A549 (cell line): ENCODE results near the gene TTC5. TPM values are rescaled to one million over a fixed set of nuclear protein-coding genes. Genes with fewer than 3 reads are reported as not detected.

ENCODE experiments used
- ATAC-seq, 2 experiments: fragments of 200-7000 bp in 1 of 2; fragments of >200 bp in 1 of 2; cut with Nextera tagmentation in 1 of 2; cut with Tn5 transposase in 1 of 2; 3 replicates each; pipeline versions ENCODE4 v1.8.0 to v1.9.1; 2018 to 2020; ENCODE audit warnings: mild to moderate bottlenecking in 1 of 2, moderate library complexity in 1 of 2
- CTCF ChIA-PET: fragments of 300-600 bp; sonication (Branson Sonifier 250); formaldehyde crosslinking; extraction: SDS; loops from one replicate; lab custom pipeline; 2021; ENCODE audit warnings: antibody characterized with exemption, inconsistent platforms; lab: Yijun Ruan, JAX
- POLR2A ChIA-PET: fragments of 350-600 bp; formaldehyde crosslinking; extraction: SDS; loops from one replicate; lab custom pipeline; 2021; ENCODE audit warnings: antibody characterized with exemption, inconsistent platforms; lab: Yijun Ruan, JAX
- DNase-seq, 2 experiments: peaks; one replicate each; pipeline versions ENCODE4 v3.0.0 to v3.0.0-alpha.2; 2011 to 2016; ENCODE audit warnings: low read depth in 1 of 2, low spot score in 1 of 2
- FAIRE-seq: peaks from 2 replicates; lab custom pipeline; 2011; peaks lifted over from hg19 to GRCh38; lab: Jason Lieb, UNC
- H3K27ac ChIP-seq, 2 experiments: fragments of >200 bp; sonication (Bioruptor Twin); formaldehyde crosslinking; 3 replicates each; pipeline ENCODE4 v1.5.1; 2016 to 2017
- H3K4me1 ChIP-seq: fragments of >200 bp; sonication (Bioruptor Twin); formaldehyde crosslinking; 3 replicates; pipeline ENCODE4 v1.6.1; 2016
- H3K4me2 ChIP-seq: fragments of >200 bp; sonication (Bioruptor Twin); formaldehyde crosslinking; 3 replicates; pipeline ENCODE4 v1.6.1; 2016
- H3K4me3 ChIP-seq: fragments of >200 bp; sonication (Bioruptor Twin); formaldehyde crosslinking; 3 replicates; pipeline ENCODE4 v1.5.1; 2016
- H3K9me3 ChIP-seq: fragments of >200 bp; sonication (Bioruptor Twin); formaldehyde crosslinking; 3 replicates; pipeline ENCODE4 v1.6.1; 2016
- BCL3 ChIP-seq: fragments of >200 bp; sonication (Bioruptor Twin); formaldehyde crosslinking; IDR thresholded peaks from 3 replicates; pipeline ENCODE4 v1.6.1; 2016
- CEBPB ChIP-seq, 2 experiments: fragments of >200 bp in 1 of 2; sonication (Bioruptor Twin) in 1 of 2; formaldehyde crosslinking in 1 of 2; IDR thresholded peaks; 2 replicates each; pipeline ENCODE4 v1.6.1; 2012 to 2016
- CTCF ChIP-seq: fragments of >200 bp; sonication (Bioruptor Twin); formaldehyde crosslinking; IDR thresholded peaks from 3 replicates; pipeline ENCODE4 v1.5.1; 2016
- E2F6 ChIP-seq: IDR thresholded peaks from 2 replicates; pipeline ENCODE4 v1.6.1; 2012; ENCODE audit warnings: low read depth, borderline replicate concordance
- ELK1 ChIP-seq: fragments of 150-350 bp; IDR thresholded peaks from 2 replicates; pipeline ENCODE4 v1.6.1; 2014; ENCODE audit warnings: low read depth, mild to moderate bottlenecking, low read length
- EP300 ChIP-seq, 2 experiments: fragments of >200 bp; sonication (Bioruptor Twin); formaldehyde crosslinking; IDR thresholded peaks; 2 replicates in 1 of 2; 3 replicates in 1 of 2; pipeline ENCODE4 v1.6.1; 2016 to 2017
- FOSL2 ChIP-seq, 2 experiments: fragments of 450-650 bp in 1 of 2; fragments of >200 bp in 1 of 2; sonication (Bioruptor Twin) in 1 of 2; formaldehyde crosslinking; IDR thresholded peaks; 2 replicates each; pipeline versions ENCODE4 v1.5.0 to v1.6.1; 2016 to 2020; ENCODE audit warnings: mild to moderate bottlenecking in 1 of 2, moderate library complexity in 1 of 2
- HES2 ChIP-seq: fragments of >200 bp; sonication (Bioruptor Twin); formaldehyde crosslinking; IDR thresholded peaks from 2 replicates; pipeline ENCODE4 v1.6.1; 2016
- HMGXB4 ChIP-seq: fragments of 250-450 bp; sonication (Bioruptor Pico); IDR thresholded peaks from 2 replicates; pipeline ENCODE4 v1.5.0; 2021; ENCODE audit warnings: mild to moderate bottlenecking, moderate library complexity, borderline replicate concordance
- HOXB5 ChIP-seq: fragments of 250-450 bp; sonication (Bioruptor Pico); IDR thresholded peaks from 2 replicates; pipeline ENCODE4 v1.5.0; 2020; ENCODE audit warnings: mild to moderate bottlenecking, moderate library complexity
- JUN ChIP-seq, 2 experiments: fragments of >200 bp; sonication (Bioruptor Twin); formaldehyde crosslinking; IDR thresholded peaks; 2 replicates in 1 of 2; 3 replicates in 1 of 2; pipeline ENCODE4 v1.6.1; 2016 to 2017
- KDM1A ChIP-seq: fragments of 200-600 bp; sonication (generic); IDR thresholded peaks from 2 replicates; pipeline ENCODE4 v1.6.1; 2016; ENCODE audit warnings: low read depth, mild to moderate bottlenecking
- KDM5A ChIP-seq: fragments of 200-600 bp; sonication (generic); IDR thresholded peaks from 2 replicates; pipeline ENCODE4 v1.6.1; 2016; ENCODE audit warnings: antibody characterized with exemption, mild to moderate bottlenecking
- MAFK ChIP-seq: fragments of 450-650 bp; IDR thresholded peaks from 2 replicates; pipeline ENCODE4 v1.6.1; 2014; ENCODE audit not compliant: partially characterized antibody
- MAX ChIP-seq: IDR thresholded peaks from 2 replicates; pipeline ENCODE4 v1.6.1; 2012
- NR3C1 ChIP-seq: fragments of >200 bp; sonication (Bioruptor Twin); formaldehyde crosslinking; IDR thresholded peaks from 3 replicates; pipeline ENCODE4 v1.6.1; 2017
- PBX3 ChIP-seq: IDR thresholded peaks from 2 replicates; pipeline ENCODE4 v1.6.1; 2012
- PHF8 ChIP-seq: fragments of 200-600 bp; sonication (generic); IDR thresholded peaks from 2 replicates; pipeline ENCODE4 v1.6.1; 2016; ENCODE audit warnings: low read depth, mild to moderate bottlenecking, antibody characterized with exemption, moderate library complexity, borderline replicate concordance
- POLR2A ChIP-seq: IDR thresholded peaks from 2 replicates; pipeline ENCODE4 v1.6.1; 2012; ENCODE audit warnings: mild to moderate bottlenecking, low read length
- RAD21 ChIP-seq, 2 experiments: fragments of >200 bp in 1 of 2; sonication (Bioruptor Twin) in 1 of 2; formaldehyde crosslinking in 1 of 2; IDR thresholded peaks in 1 of 2; conservative IDR thresholded peaks in 1 of 2; 2 replicates in 1 of 2; 3 replicates in 1 of 2; pipeline ENCODE4 v1.6.1; 2012 to 2018; ENCODE audit warnings: inconsistent platforms in 1 of 2
- RARB ChIP-seq: fragments of 250-450 bp; sonication (Bioruptor Pico); IDR thresholded peaks from 2 replicates; pipeline ENCODE4 v1.8.0; 2021; ENCODE audit warnings: mild to moderate bottlenecking, moderate library complexity
- RNF2 ChIP-seq: fragments of 200-600 bp; sonication (generic); IDR thresholded peaks from 2 replicates; pipeline ENCODE4 v1.6.1; 2016; ENCODE audit warnings: low read depth, mild to moderate bottlenecking, antibody characterized with exemption, moderate library complexity, borderline replicate concordance
- SMC3 ChIP-seq: fragments of >200 bp; sonication (Bioruptor Twin); formaldehyde crosslinking; IDR thresholded peaks from 3 replicates; pipeline ENCODE4 v1.6.1; 2018; ENCODE audit warnings: inconsistent platforms
- TFCP2L1 ChIP-seq: fragments of 250-450 bp; sonication (Bioruptor Pico); IDR thresholded peaks from 2 replicates; pipeline ENCODE4 v1.5.0; 2021; ENCODE audit warnings: mild to moderate bottlenecking
- ZNF302 ChIP-seq: fragments of 250-450 bp; sonication (Bioruptor Pico); IDR thresholded peaks from 2 replicates; pipeline ENCODE4 v1.9.0; 2021; ENCODE audit warnings: inconsistent platforms, mild to moderate bottlenecking, moderate library complexity
- ZSCAN20 ChIP-seq: fragments of 250-450 bp; sonication (Bioruptor Pico); IDR thresholded peaks from 2 replicates; pipeline ENCODE4 v1.8.0; 2022; ENCODE audit warnings: mild to moderate bottlenecking, moderate library complexity
- WGBS: methylation state at CpG from one replicate; pipeline ENCODE4 v1.1.6; 2017; ENCODE audit errors: missing lambda C conversion rate; 5-methylcytosine and 5-hydroxymethylcytosine counted together
- polyA minus RNA-seq: library from RNA; depleted of rRNA, polyadenylated mRNA; stranded (reverse); fragments of >200 nt; gene quantifications from 2 replicates; pipeline ENCODE4 v1.2.3, GENCODE V29; 2011; rRNA and poly(A)+ RNA removed
- polyA plus RNA-seq, 4 experiments: library from polyadenylated mRNA; depleted of rRNA in 3 of 4; stranded (reverse); fragments of >200 nt; fragmentation: RNase III in 1 of 4; extraction: RNeasy Plus Mini Kit Qiagen cat#74134 plus additional on column Dnase treatment in 1 of 4; gene quantifications; 2 replicates in 3 of 4; 3 replicates in 1 of 4; pipeline ENCODE4 v1.2.3, GENCODE V29; 2011 to 2017

Gene TTC5
- polyA plus RNA-seq (2011; rRNA removed) (21.9 and 31.2 TPM in 2 replicates), polyA plus RNA-seq (2017; fragmentation: RNase III; extraction: RNeasy Plus Mini Kit Qiagen cat#74134 plus additional on column Dnase treatment) (25.1 to 30.2 TPM (median 30.1 TPM) in 3 replicates), polyA minus RNA-seq (31.1 and 34.1 TPM in 2 replicates)
- polyA plus RNA-seq (2012; cell fraction: cytosol; rRNA removed), result 9.9 and 10.8 TPM in 2 replicates
- polyA plus RNA-seq (2012; cell fraction: nucleus; rRNA removed), result 7.2 and 8.3 TPM in 2 replicates

- ATAC-seq, result peak; percentile 95 to 96
- H3K27ac ChIP-seq, result peak within 1 kb of the TSS; percentile 78 to 83
- peak; percentile 18 for FAIRE-seq
- CTCF ChIA-PET, result interaction anchor here (0.8 to 2.7 kb wide), 11 partner anchors 8 to 442 kb away, joined by 3 to 9 read pairs (median 4); no protein-coding TSS in a partner anchor
- POLR2A ChIA-PET, result interaction anchor here (1.0 kb wide), 1 partner anchor 37 kb away, joined by 10 read pairs; the partner anchor contains the start of gene PARP2
- H3K4me1 ChIP-seq, result peaks cover 14% of the 10 kb centered on the region; the same call in 2 of the 3 replicates
- DNase-seq, result peak; percentile 79 to 92
- TF ChIP-seq RNF2 (no peak), HOXB5 (CRISPR knock-in tag) (no peak), NR3C1 (no peak), RARB (no peak), MAFK (no peak), ZNF302 (CRISPR knock-in tag) (no peak), ELK1 (no peak), TFCP2L1 (no peak), BCL3 (0 out of 3 replicates have a peak, but pooled peaks have one; percentile 62), KDM5A (peak; percentile 85), RAD21 (conservative IDR thresholded peaks at IDR 0.05 in 1 of 2, IDR thresholded peaks at IDR 0.05 in 1 of 2) (peak; percentile 29 to 41; a peak in 3 of 5 replicates), SMC3 (peak; percentile 41; the same call in 1 of the 3 replicates), POLR2A (peak; percentile 49), PBX3 (0 out of 2 replicates have a peak, but pooled peaks have one; percentile 25), E2F6 (no peak), HMGXB4 (0 out of 2 replicates have a peak, but pooled peaks have one; percentile 24), PHF8 (no peak), KDM1A (no peak), ZSCAN20 (CRISPR knock-in tag) (no peak), FOSL2 (IDR thresholded peaks at IDR 0.05) (no peak), FOSL2 (CRISPR knock-in tag; IDR thresholded peaks at IDR 0.05) (no peak), EP300 (IDR thresholded peaks at IDR 0.05) (no peak), JUN (IDR thresholded peaks at IDR 0.05) (peak; percentile 67; a peak in 3 of 5 replicates), CEBPB (IDR thresholded peaks at IDR 0.05) (peak in 1 of 2 experiments; percentile 4; a peak in 1 of 4 replicates), HES2 (no peak), MAX (peak; percentile 72), CTCF (peak; percentile 86)
- H3K9me3 ChIP-seq, result no peaks in the 10 kb centered on the region
- H3K4me3 ChIP-seq, result peak within 1 kb of the TSS; percentile 73
- under 1% methylated on average over 27 of the region's 27 CpGs for WGBS
- H3K4me2 ChIP-seq, result peak within 1 kb of the TSS; percentile 86
Observed at GRCh38 chr14:20305265-20306078, at the start of gene TTC5. TSS of gene TTC5 (minus strand) at chr14:20305951. CDS start at chr14:20305937, 14 bp downstream.
